ENCODE results near the gene CPM. TPM values are rescaled to one million over a fixed set of nuclear protein-coding genes. Genes with fewer than 3 reads are reported as not detected.

Gene CPM
- total and polyA plus RNA-seq, 2 of the 4 experiments (the other 2 are of a cell fraction) = 2.0 to 8.8 TPM

GRCh38 chr12:68940731-68941130 is 7.8 kb upstream of the CPM start:
- H3K79me1 ChIP-seq (ENCODE audit: low read depth in 1 of 2, low read length in 2 of 2) = no peaks in the 10 kb centered on the region
- DNase-seq = no peak
- H2AK9ac ChIP-seq (replicated peaks; ENCODE audit: low read depth, low read length, poor library complexity) = no peak overlapping the region
- H2AK5ac ChIP-seq (ENCODE audit: low read depth, low read length) = no peak overlapping the region
- no peak overlapping the region for H4K8ac ChIP-seq (ENCODE audit: low read depth in 2 of 2, low read length in 2 of 2)
- no peaks in the 10 kb centered on the region for H3K9me3 ChIP-seq (ENCODE audit: control insufficient read depth, insufficient read depth, low read length)
- no peak overlapping the region for H3K27ac ChIP-seq (ENCODE audit: insufficient read depth, low read length)
- no peak overlapping the region for H4K91ac ChIP-seq (ENCODE audit: insufficient read depth, low read depth, low read length)
- in situ Hi-C loops (cut with MboI; ENCODE audit: low sequenced_read_pairs) = no loop called here
- no TSS peak for BruUV-seq (replicated peaks)
- no peak overlapping the region for H3K4me3 ChIP-seq (ENCODE audit: insufficient read depth, low read depth, low read length)
- no peak overlapping the region for H2BK5ac ChIP-seq (ENCODE audit: low read depth, low read length, poor library complexity, severe bottlenecking)
- H3K23ac ChIP-seq (ENCODE audit: low read depth, low read length) = no peak overlapping the region
- no peak overlapping the region for H3K18ac ChIP-seq (ENCODE audit: low read depth, low read length)
- intact Hi-C loops (cut with micrococcal nuclease) = no loop called here
- no peak overlapping the region for H3K4me2 ChIP-seq (ENCODE audit: low read depth, low read length)
- no peak overlapping the region for H4K5ac ChIP-seq (ENCODE audit: low read depth, low read length)
- no peaks in the 10 kb centered on the region for H3K4me1 ChIP-seq (ENCODE audit: control insufficient read depth, insufficient read depth, low read length)
- H3K14ac ChIP-seq (replicated peaks; ENCODE audit: low read depth, low read length) = no peak overlapping the region
- peak; percentile 60 for TF ChIP-seq CEBPB (IDR thresholded peaks at IDR 0.05; ENCODE audit: low read depth, low read length)
- TF ChIP-seq CTCF (conservative IDR thresholded peaks at IDR 0.05; ENCODE audit: low read depth, low read length) = no peak
- H2BK120ac ChIP-seq (ENCODE audit: low read depth, low read length) = no peak overlapping the region
- H3K27me3 ChIP-seq (ENCODE audit: control insufficient read depth, insufficient read depth, low read length) = peaks cover 2% of the 10 kb centered on the region
- no peak overlapping the region for H3K9ac ChIP-seq (ENCODE audit: low read depth, low read length)
- H2BK20ac ChIP-seq (ENCODE audit: low read depth, low read length) = no peak overlapping the region
- no peak for ATAC-seq (ENCODE audit: low read depth)
- dilution Hi-C loops (cut with HindIII; ENCODE audit: low sequenced_read_pairs, unreplicated experiment) = no loop called here
- H3K9me1 ChIP-seq (ENCODE audit: insufficient read depth, low read length) = no peaks in the 10 kb centered on the region
- POLR2A ChIA-PET (ENCODE audit: unreplicated experiment) = no interaction called here
- H3K4ac ChIP-seq (ENCODE audit: low read depth, low read length) = no peak overlapping the region
- no peaks in the 10 kb centered on the region for H4K20me1 ChIP-seq (ENCODE audit: insufficient read depth, low read length)
- H2AFZ ChIP-seq (replicated peaks; ENCODE audit: low read length, poor library complexity) = no peak overlapping the region
- CTCF ChIA-PET = no interaction called here
- H2BK15ac ChIP-seq (ENCODE audit: low read depth, low read length) = no peak overlapping the region
- no peak overlapping the region for H3K56ac ChIP-seq (ENCODE audit: extremely low read depth, insufficient read depth, low read length)
- no peaks in the 10 kb centered on the region for H3K36me3 ChIP-seq (ENCODE audit: control insufficient read depth, insufficient read depth, low read length)
